B cell (primary cell): ENCODE measurements around the gene COL4A1. TPM values are rescaled to one million over a fixed set of nuclear protein-coding genes. Genes with fewer than 3 reads are reported as not detected.

Source experiments
- ATAC-seq: fragments of 200-7000 bp; cut with Tn5 transposase; one replicate; pipeline ENCODE4 v1.10.0; 2021; ENCODE audit warnings: low read depth, mild to moderate bottlenecking, moderate number of reproducible peaks, moderate library complexity
- CTCF ChIA-PET: fragments of 350-600 bp; sonication (Branson Sonifier 250); formaldehyde crosslinking; loops from one replicate; lab custom pipeline; 2021; ENCODE audit warnings: antibody characterized with exemption, inconsistent platforms; lab: Charles Lee
- POLR2A ChIA-PET: fragments of 350-600 bp; sonication (Branson Sonifier 250); formaldehyde crosslinking; loops from one replicate; lab custom pipeline; 2021; ENCODE audit warnings: antibody characterized with exemption; lab: Charles Lee
- DNase-seq: peaks from one replicate; pipeline ENCODE4 v3.0.0; 2013
- H2AFZ ChIP-seq: 2 replicates; pipeline ENCODE4 v1.6.1; 2012; ENCODE audit warnings: mild to moderate bottlenecking, low read depth, low read length; ENCODE audit not compliant: insufficient read depth, poor library complexity, severe bottlenecking
- H3K27ac ChIP-seq, 2 donors: 1 replicate in 1 of 2; 2 replicates in 1 of 2; pipeline ENCODE4 v1.5.1; 2012 to 2013; ENCODE audit warnings: low read length in 2 of 2, mild to moderate bottlenecking in 2 of 2, moderate library complexity in 1 of 2
- H3K27me3 ChIP-seq, 4 experiments: fragments of 200-600 bp in 1 of 4; sonication (generic) in 1 of 4; replicated peaks in 1 of 4; 1 replicate in 2 of 4; 2 replicates in 2 of 4; pipeline versions ENCODE4 v1.6.1 to v1.7.0; 2013 to 2016; ENCODE audit warnings: low read length in 3 of 4, mild to moderate bottlenecking in 2 of 4, mixed read lengths in 1 of 4, moderate library complexity in 1 of 4; ENCODE audit not compliant: insufficient read depth in 4 of 4, control insufficient read depth in 3 of 4; ENCODE audit errors: control extremely low read depth in 1 of 4
- H3K36me3 ChIP-seq, 2 experiments: replicated peaks in 1 of 2; 1 replicate in 1 of 2; 2 replicates in 1 of 2; pipeline versions ENCODE4 v1.6.1 to v1.7.1; 2013; ENCODE audit warnings: low read length in 1 of 2; ENCODE audit not compliant: insufficient read depth in 2 of 2, control insufficient read depth in 1 of 2; ENCODE audit errors: control extremely low read depth in 1 of 2, extremely low read depth in 1 of 2
- H3K4me1 ChIP-seq, 2 donors: fragments of 200-600 bp in 1 of 2; sonication (generic) in 1 of 2; 1 replicate in 1 of 2; 2 replicates in 1 of 2; pipeline versions ENCODE4 v1.5.1 to v1.6.1; 2013 to 2017; ENCODE audit warnings: low read length in 2 of 2; ENCODE audit not compliant: control insufficient read depth in 2 of 2, insufficient read depth in 2 of 2
- H3K4me2 ChIP-seq: replicated peaks from 2 replicates; pipeline ENCODE3; 2012; ENCODE audit warnings: mild to moderate bottlenecking, low read depth, low read length; ENCODE audit not compliant: poor library complexity, severe bottlenecking
- H3K4me3 ChIP-seq, 5 experiments: fragments of 200-600 bp in 1 of 5; sonication (generic) in 1 of 5; 1 replicate in 3 of 5; 2 replicates in 2 of 5; pipeline versions ENCODE4 v1.5.1 to v1.7.0; 2011 to 2016; ENCODE audit warnings: low read length in 4 of 5, mild to moderate bottlenecking in 4 of 5, low read depth in 2 of 5, control low read depth in 1 of 5, moderate library complexity in 1 of 5; ENCODE audit not compliant: insufficient read depth in 1 of 5; ENCODE audit errors: control extremely low read depth in 1 of 5, extremely low read depth in 1 of 5
- H3K79me2 ChIP-seq: fragments of 200-600 bp; sonication (generic); one replicate; pipeline ENCODE4 v1.6.0; 2016; ENCODE audit warnings: low read length; ENCODE audit not compliant: control insufficient read depth, insufficient read depth
- H3K9ac ChIP-seq: fragments of 200-600 bp; sonication (generic); 2 replicates; pipeline ENCODE4 v1.6.1; 2017; ENCODE audit warnings: mild to moderate bottlenecking, low read length, moderate library complexity
- H3K9me3 ChIP-seq, 3 donors: one replicate each; pipeline versions ENCODE4 v1.6.1 to v1.7.1; 2013; ENCODE audit warnings: low read length in 2 of 3; ENCODE audit not compliant: control insufficient read depth in 2 of 3, insufficient read depth in 1 of 3; ENCODE audit errors: control extremely low read depth in 1 of 3
- H4K20me1 ChIP-seq: 2 replicates; pipeline ENCODE4 v1.6.0; 2012; ENCODE audit warnings: mild to moderate bottlenecking, low read length; ENCODE audit not compliant: insufficient read depth, control insufficient read depth, poor library complexity, severe bottlenecking
- H3K27ac Mint-ChIP-seq: one replicate; pipeline ENCODE4 v1.8.0; 2021; ENCODE audit warnings: mixed read lengths
- H3K27me3 Mint-ChIP-seq: one replicate; pipeline ENCODE4 v1.8.0; 2021; ENCODE audit warnings: mixed read lengths
- H3K4me1 Mint-ChIP-seq: one replicate; pipeline ENCODE4 v1.8.0; 2021; ENCODE audit warnings: mixed read lengths
- H3K4me3 Mint-ChIP-seq: one replicate; pipeline ENCODE4 v1.8.0; 2021; ENCODE audit warnings: mixed read lengths
- H3K9me3 Mint-ChIP-seq: one replicate; pipeline ENCODE4 v1.8.0; 2022; ENCODE audit warnings: mixed read lengths; ENCODE audit not compliant: insufficient read depth
- CTCF ChIP-seq: fragments of 200-600 bp; IDR thresholded peaks from one replicate; pipeline ENCODE4 v1.8.0; 2022; ENCODE audit warnings: antibody characterized with exemption, mild to moderate bottlenecking
- EZH2 ChIP-seq: IDR thresholded peaks from 2 replicates; pipeline ENCODE4 v1.6.1; 2012; ENCODE audit warnings: borderline replicate concordance, low read depth, mild to moderate bottlenecking, moderate library complexity, low read length; ENCODE audit not compliant: insufficient read depth, poor library complexity, severe bottlenecking
- WGBS: methylation state at CpG from one replicate; pipeline ENCODE4 v1.1.5; 2013; ENCODE audit warnings: missing lambda C conversion rate; ENCODE audit not compliant: insufficient coverage; 5-methylcytosine and 5-hydroxymethylcytosine counted together
- intact Hi-C: fragments of 100-400 bp; cut with micrococcal nuclease; formaldehyde crosslinking; loops from one replicate; pipeline ENCODE4 v1.10.0; 2022
- polyA plus RNA-seq: library from polyadenylated mRNA; depleted of rRNA; stranded (reverse); fragments of >200 nt; gene quantifications from 2 replicates; pipeline ENCODE4 v1.2.3, GENCODE V29; 2012
- total RNA-seq, 2 donors: library from RNA; stranded (reverse); fragments of 120-200 nt in 1 of 2; gene quantifications; 1 replicate in 1 of 2; 2 replicates in 1 of 2; pipeline versions ENCODE4 v1.2.3 to v1.2.4, GENCODE V29; 2013 to 2022

COL4A1 gene
- total and polyA plus RNA-seq, 2 donors (not counting 1 experiment from before 2014, with no cell fraction given), result not detected

- Histone ChIP-seq H3K9ac (no peak overlapping the region), H3K79me2 (no peaks in the 10 kb centered on the region), H3K4me2 (no peak overlapping the region), H3K4me1 (no peaks in the 10 kb centered on the region), H3K4me3 (no peak overlapping the region), H3K27me3 (no peaks in the 10 kb centered on the region), H3K27ac (no peak overlapping the region), H2AFZ (no peak overlapping the region), H4K20me1 (no peaks in the 10 kb centered on the region), H3K9me3 (no peaks in the 10 kb centered on the region), H3K36me3 (no peaks in the 10 kb centered on the region)
- no peak overlapping the region for H3K27ac Mint-ChIP-seq
- H3K4me1 Mint-ChIP-seq, result no peaks in the 10 kb centered on the region
- POLR2A ChIA-PET, result no interaction called here
- H3K9me3 Mint-ChIP-seq, result no peaks in the 10 kb centered on the region
- no peak for TF ChIP-seq EZH2
- no peak for TF ChIP-seq CTCF
- DNase-seq, result no peak
- H3K27me3 Mint-ChIP-seq, result peaks cover 8% of the 10 kb centered on the region
- intact Hi-C loops, result no loop called here
- no peak for ATAC-seq
- H3K4me3 Mint-ChIP-seq, result no peak overlapping the region
- 89% methylated on average over 11 of the region's 11 CpGs for WGBS
- CTCF ChIA-PET, result no interaction called here
Observed at GRCh38 chr13:110131424-110131823, 175.5 kb downstream of the COL4A1 start.

GRCh38 chr13:110130431-110130830 lies 176.5 kb downstream of the COL4A1 start:
- H3K27me3 Mint-ChIP-seq, result peaks cover 4% of the 10 kb centered on the region
- H3K9me3 Mint-ChIP-seq, result no peaks in the 10 kb centered on the region
- Histone ChIP-seq H3K36me3 (no peaks in the 10 kb centered on the region), H2AFZ (no peak overlapping the region), H4K20me1 (no peaks in the 10 kb centered on the region), H3K9ac (no peak overlapping the region), H3K4me2 (no peak overlapping the region), H3K4me1 (no peaks in the 10 kb centered on the region), H3K27ac (no peak overlapping the region), H3K4me3 (no peak overlapping the region), H3K27me3 (peaks cover 0 to 4% (median 0%) of the 10 kb centered on the region in 4 experiments), H3K79me2 (no peaks in the 10 kb centered on the region), H3K9me3 (no peaks in the 10 kb centered on the region)
- POLR2A ChIA-PET, result no interaction called here
- TF ChIP-seq EZH2, result no peak
- TF ChIP-seq CTCF, result no peak
- H3K4me1 Mint-ChIP-seq, result no peaks in the 10 kb centered on the region
- CTCF ChIA-PET, result no interaction called here
- H3K27ac Mint-ChIP-seq, result no peak overlapping the region
- no peak for DNase-seq
- ATAC-seq, result no peak
- no peak overlapping the region for H3K4me3 Mint-ChIP-seq
- 90% methylated on average over 2 of the region's 3 CpGs for WGBS
- intact Hi-C loops, result no loop called here
